Measurements from ENCODE around the gene ZEB2. TPM values are rescaled to one million over a fixed set of nuclear protein-coding genes. Genes with fewer than 3 reads are reported as not detected.
A peak's percentile ranks its signal among the peaks of the same experiment; 100 is the strongest.

ZEB2 gene
- total RNA-seq, 1 donor from 2014 or later: 106 TPM

- Mint-ChIP-seq H3K9me3 (peaks cover 4% of the 10 kb centered on the region), H3K4me3 (no peak overlapping the region), H3K27me3 (ENCODE audit: insufficient read depth, low read depth) (no peaks in the 10 kb centered on the region), H3K27ac (no peak overlapping the region), H3K36me3 (no peaks in the 10 kb centered on the region), H3K4me1 (peaks cover 49% of the 10 kb centered on the region)
- no peaks in the 10 kb centered on the region for H4K20me1 ChIP-seq (ENCODE audit: low read depth)
- peaks cover 20% of the 10 kb centered on the region for H3F3A ChIP-seq (ENCODE audit: low read depth)
- TF ChIP-seq EZH2 (IDR thresholded peaks at IDR 0.05) (no peak), EZH2phosphoT487 (IDR thresholded peaks at IDR 0.05) (no peak), CTCF (IDR thresholded peaks at IDR 0.05) (no peak)
- no peaks in the 10 kb centered on the region for H3K79me2 ChIP-seq (ENCODE audit: low read depth)
- DNase-seq (ENCODE audit: low spot score): no peak
- H3K9me3 ChIP-seq (ENCODE audit: low read depth): no peaks in the 10 kb centered on the region
- H3K36me3 ChIP-seq: no peaks in the 10 kb centered on the region
- H3K27ac ChIP-seq: no peak overlapping the region
- H3K27me3 ChIP-seq: no peaks in the 10 kb centered on the region
- no peak overlapping the region for H3K4me3 ChIP-seq
- no peak overlapping the region for H3K4me2 ChIP-seq
- peaks cover 33% of the 10 kb centered on the region for H3K4me1 ChIP-seq
- H3K9ac ChIP-seq: no peak overlapping the region
- no peak overlapping the region for H2AFZ ChIP-seq (replicated peaks)
Measured at GRCh38 chr2:144351687-144352086, 168.2 kb downstream of the ZEB2 start.

GRCh38 chr2:144350151-144350802, 169.6 kb downstream of the ZEB2 start:
- peaks cover 2% of the 10 kb centered on the region for H3K9me3 Mint-ChIP-seq
- Histone ChIP-seq H3K27me3 (no peaks in the 10 kb centered on the region), H2AFZ (replicated peaks) (peak overlapping the region; percentile 99), H4K20me1 (ENCODE audit: low read depth) (no peaks in the 10 kb centered on the region), H3K4me1 (peaks cover 33% of the 10 kb centered on the region), H3K9me3 (ENCODE audit: low read depth) (no peaks in the 10 kb centered on the region), H3K27ac (peak overlapping the region; percentile 57), H3K4me2 (peak overlapping the region; percentile 42), H3K36me3 (no peaks in the 10 kb centered on the region), H3K4me3 (no peak overlapping the region), H3F3A (ENCODE audit: low read depth) (peaks cover 20% of the 10 kb centered on the region), H3K79me2 (ENCODE audit: low read depth) (no peaks in the 10 kb centered on the region), H3K9ac (no peak overlapping the region)
- peak overlapping the region; percentile 58 for H3K27ac Mint-ChIP-seq
- H3K4me3 Mint-ChIP-seq: peak overlapping the region; percentile 7
- TF ChIP-seq EZH2phosphoT487 (IDR thresholded peaks at IDR 0.05): no peak
- TF ChIP-seq CTCF (IDR thresholded peaks at IDR 0.05): no peak
- no peak for TF ChIP-seq EZH2 (IDR thresholded peaks at IDR 0.05)
- DNase-seq (ENCODE audit: low spot score): peak; percentile 30
- H3K27me3 Mint-ChIP-seq (ENCODE audit: insufficient read depth, low read depth): no peaks in the 10 kb centered on the region
- H3K4me1 Mint-ChIP-seq: peaks cover 42% of the 10 kb centered on the region
- H3K36me3 Mint-ChIP-seq: no peaks in the 10 kb centered on the region

- Mint-ChIP-seq H3K9me3 (peaks cover 6% of the 10 kb centered on the region), H3K4me3 (no peak overlapping the region), H3K27ac (peak overlapping the region; percentile 58), H3K36me3 (no peaks in the 10 kb centered on the region), H3K27me3 (ENCODE audit: insufficient read depth, low read depth) (no peaks in the 10 kb centered on the region), H3K4me1 (peaks cover 42% of the 10 kb centered on the region)
- peak overlapping the region; percentile 57 for H3K27ac ChIP-seq
- peak; percentile 27 for DNase-seq (ENCODE audit: low spot score)
- TF ChIP-seq CTCF (IDR thresholded peaks at IDR 0.05): no peak
- no peak for TF ChIP-seq EZH2 (IDR thresholded peaks at IDR 0.05)
- TF ChIP-seq EZH2phosphoT487 (IDR thresholded peaks at IDR 0.05): no peak
- H3K36me3 ChIP-seq: no peaks in the 10 kb centered on the region
- H4K20me1 ChIP-seq (ENCODE audit: low read depth): no peaks in the 10 kb centered on the region
- peak overlapping the region; percentile 22 for H3K4me2 ChIP-seq
- H3F3A ChIP-seq (ENCODE audit: low read depth): peaks cover 20% of the 10 kb centered on the region
- H3K9ac ChIP-seq: no peak overlapping the region
- no peaks in the 10 kb centered on the region for H3K79me2 ChIP-seq (ENCODE audit: low read depth)
- H3K9me3 ChIP-seq (ENCODE audit: low read depth): no peaks in the 10 kb centered on the region
- H3K27me3 ChIP-seq: no peaks in the 10 kb centered on the region
- H2AFZ ChIP-seq (replicated peaks): peak overlapping the region; percentile 99
- H3K4me3 ChIP-seq: no peak overlapping the region
- peaks cover 33% of the 10 kb centered on the region for H3K4me1 ChIP-seq
Measured at GRCh38 chr2:144349674-144350073, 170.2 kb downstream of the ZEB2 start.
